DOHH2 (cell line): ENCODE measurements around the gene PGBD5.

Experiments
- CTCF ChIP-seq: fragments of 200-600 bp; sonication (generic); IDR thresholded peaks from one replicate; pipeline ENCODE4 v1.5.1; 2014; ENCODE audit warnings: antibody characterized with exemption, mild to moderate bottlenecking, low read depth, low read length; ENCODE audit not compliant: poor library complexity, severe bottlenecking
- EZH2phosphoT487 ChIP-seq: fragments of 200-600 bp; sonication (generic); IDR thresholded peaks from 2 replicates; pipeline ENCODE4 v1.6.1; 2017; ENCODE audit warnings: borderline replicate concordance, mild to moderate bottlenecking, antibody characterized with exemption, low read length, moderate library complexity, mixed read lengths

DNA sequence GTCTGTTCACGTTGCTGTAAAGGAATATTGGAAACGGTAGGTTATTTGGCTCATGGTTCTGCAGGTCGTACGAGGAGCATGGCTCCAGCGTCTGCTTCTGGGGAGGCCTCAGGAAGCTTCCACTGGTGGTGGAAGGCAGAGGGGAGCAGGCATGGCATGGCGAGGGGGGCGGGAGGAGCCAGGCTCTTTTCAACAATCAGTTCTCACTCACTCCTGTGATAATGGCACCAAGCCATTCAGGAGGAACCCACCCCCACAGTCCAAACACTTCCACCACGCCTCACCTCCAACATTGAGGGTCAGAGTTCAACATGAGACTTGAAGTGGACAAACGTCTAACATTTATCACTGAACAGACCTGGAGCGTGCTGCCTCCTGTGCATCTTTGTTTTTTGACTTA lies 141.2 kb downstream of the PGBD5 start:
- no peak for TF ChIP-seq CTCF
- no peak for TF ChIP-seq EZH2phosphoT487
